Measurements from ENCODE around the gene RAD51B.

Gene RAD51B

GRCh38 chr14:67900231-67900630 lies 80.7 kb downstream of the RAD51B start:
- DNase-seq (ENCODE audit: low read depth in 2 of 2) = no peak

GRCh38 chr14:67908052-67908754 lies 88.6 kb downstream of the RAD51B start:
- no peak for DNase-seq (ENCODE audit: low read depth in 2 of 2)

- DNase-seq (ENCODE audit: low read depth in 2 of 2) = no peak
These were observed 92.0 kb downstream of the RAD51B start for GRCh38 chr14:67911562-67911961.

- no peak for DNase-seq (ENCODE audit: low read depth in 2 of 2)
These were observed 96.9 kb downstream of the RAD51B start for GRCh38 chr14:67916430-67916829.

GRCh38 chr14:67917006-67917405 lies 97.4 kb downstream of the RAD51B start:
- DNase-seq (ENCODE audit: low read depth in 2 of 2) = no peak

GRCh38 chr14:67918838-67919237 lies 99.3 kb downstream of the RAD51B start:
- DNase-seq (ENCODE audit: low read depth in 2 of 2) = no peak

- DNase-seq (ENCODE audit: low read depth in 2 of 2) = no peak
These were observed 99.9 kb downstream of the RAD51B start for GRCh38 chr14:67919259-67920032.

- no peak for DNase-seq (ENCODE audit: low read depth in 2 of 2)
These were observed 107.2 kb downstream of the RAD51B start for GRCh38 chr14:67926821-67927220.

- DNase-seq (ENCODE audit: low read depth in 2 of 2) = no peak
These were observed 107.7 kb downstream of the RAD51B start for GRCh38 chr14:67927244-67927643.

- DNase-seq (ENCODE audit: low read depth in 2 of 2) = no peak
These were observed 108.8 kb downstream of the RAD51B start for GRCh38 chr14:67928375-67928774.

GRCh38 chr14:67932708-67933246 lies 113.2 kb downstream of the RAD51B start:
- DNase-seq (ENCODE audit: low read depth in 2 of 2) = no peak

- no peak for DNase-seq (ENCODE audit: low read depth in 2 of 2)
These were observed 113.7 kb downstream of the RAD51B start for GRCh38 chr14:67933266-67933665.

GRCh38 chr14:67934087-67934486 lies 114.5 kb downstream of the RAD51B start:
- DNase-seq (ENCODE audit: low read depth in 2 of 2) = no peak

- no peak for DNase-seq (ENCODE audit: low read depth in 2 of 2)
These were observed 115.3 kb downstream of the RAD51B start for GRCh38 chr14:67934862-67935261.

- DNase-seq (ENCODE audit: low read depth in 2 of 2) = no peak
These were observed 115.8 kb downstream of the RAD51B start for GRCh38 chr14:67935371-67935770.

- DNase-seq (ENCODE audit: low read depth in 2 of 2) = no peak
These were observed 118.5 kb downstream of the RAD51B start for GRCh38 chr14:67938071-67938470.

GRCh38 chr14:67940486-67941455 lies 121.2 kb downstream of the RAD51B start:
- DNase-seq (ENCODE audit: low read depth in 2 of 2) = no peak

GRCh38 chr14:67941456-67942018 lies 122.0 kb downstream of the RAD51B start:
- no peak for DNase-seq (ENCODE audit: low read depth in 2 of 2)

GRCh38 chr14:67942080-67942710 lies 122.6 kb downstream of the RAD51B start:
- no peak for DNase-seq (ENCODE audit: low read depth in 2 of 2)

GRCh38 chr14:67943947-67944346 lies 124.4 kb downstream of the RAD51B start:
- DNase-seq (ENCODE audit: low read depth in 2 of 2) = peak; percentile 3 to 6

GRCh38 chr14:67944605-67945004 lies 125.0 kb downstream of the RAD51B start:
- DNase-seq (ENCODE audit: low read depth in 2 of 2) = no peak

All from stimulated activated CD8-positive, alpha-beta memory T cell treated with anti-CD3 and anti-CD28 coated beads, Interleukin-2, amount 100 ng/mL, for 48 hours (primary cell).